Lower leg skin (tissue), 4 donors: ENCODE measurements around the gene GREM1. TPM values are rescaled to one million over a fixed set of nuclear protein-coding genes. Genes with fewer than 3 reads are reported as not detected.

Source experiments
- DNase-seq, 2 donors: peaks; one replicate each; pipeline ENCODE4 v3.0.0-alpha.2; 2019; ENCODE audit warnings: low spot score in 2 of 2
- H3K4me3 ChIP-seq: fragments of 200-600 bp; sonication (generic); 2 replicates; pipeline ENCODE4 v1.5.1; 2017; ENCODE audit warnings: mild to moderate bottlenecking, low read depth; ENCODE audit not compliant: poor library complexity, severe bottlenecking
- CTCF ChIP-seq, 3 donors: fragments of 450-650 bp; IDR thresholded peaks; one replicate each; pipeline ENCODE4 v1.5.1; 2016; ENCODE audit warnings: antibody characterized with exemption in 3 of 3, mild to moderate bottlenecking in 3 of 3, moderate library complexity in 2 of 3
- POLR2A ChIP-seq, 2 donors: fragments of 450-650 bp; IDR thresholded peaks; one replicate each; pipeline ENCODE4 v1.6.1; 2016 to 2017; ENCODE audit warnings: antibody characterized with exemption in 2 of 2, mild to moderate bottlenecking in 1 of 2, moderate library complexity in 1 of 2
- WGBS, 2 donors: methylation state at CpG; one replicate each; pipeline ENCODE4 v1.1.5; 2018; 5-methylcytosine and 5-hydroxymethylcytosine counted together
- intact Hi-C: fragments of 100-400 bp; cut with DNase I; formaldehyde crosslinking; loops from one replicate; pipeline ENCODE4 v1.15.0; 2023; ENCODE audit warnings: low total_unique reads
- total RNA-seq, 4 donors: library from RNA; depleted of rRNA; stranded (reverse); fragments of >200 nt; gene quantifications; one replicate each; pipeline ENCODE4 v1.1.0, GENCODE V29; 2016

The GREM1 gene
- total RNA-seq, 4 donors from 2014 or later, result 1.2 to 5.5 (median 2.4) TPM

- H3K4me3 ChIP-seq, result no peak overlapping the region
- intact Hi-C loops, result no loop called here
- no peak for DNase-seq
- no peak for TF ChIP-seq CTCF (IDR thresholded peaks at IDR 0.05)
- TF ChIP-seq POLR2A (IDR thresholded peaks at IDR 0.05), result no peak
Measured at GRCh38 chr15:32784581-32784980, 66.8 kb downstream of the GREM1 start.

- intact Hi-C loops, result no loop called here
- DNase-seq, result no peak
- 82 to 84% methylated on average over 7 of the region's 7 CpGs for WGBS, 2 donors
- TF ChIP-seq CTCF (IDR thresholded peaks at IDR 0.05), result no peak
- no peak for TF ChIP-seq POLR2A (IDR thresholded peaks at IDR 0.05)
- no peak overlapping the region for H3K4me3 ChIP-seq
Measured at GRCh38 chr15:32786906-32787305, 69.1 kb downstream of the GREM1 start.

GRCh38 chr15:32787949-32788348, 70.1 kb downstream of the GREM1 start:
- TF ChIP-seq POLR2A (IDR thresholded peaks at IDR 0.05) (no peak), CTCF (IDR thresholded peaks at IDR 0.05) (no peak)
- 71 to 88% methylated on average over 5 of the region's 5 CpGs for WGBS, 2 donors

GRCh38 chr15:32790352-32790999, 72.7 kb downstream of the GREM1 start:
- 94 to 95% methylated on average over 2 of the region's 2 CpGs for WGBS, 2 donors
- H3K4me3 ChIP-seq, result no peak overlapping the region
- no peak for DNase-seq
- no peak for TF ChIP-seq POLR2A (IDR thresholded peaks at IDR 0.05)
- intact Hi-C loops, result no loop called here

More at GRCh38 chr15:32787949-32788348, 70.1 kb downstream of the GREM1 start:
- no peak overlapping the region for H3K4me3 ChIP-seq
- intact Hi-C loops, result no loop called here
- DNase-seq, result no peak

- TF ChIP-seq POLR2A (IDR thresholded peaks at IDR 0.05) (no peak), CTCF (IDR thresholded peaks at IDR 0.05) (no peak)
- DNase-seq, result no peak
- 38 to 86% methylated on average over 2 of the region's 2 CpGs for WGBS, 2 donors
- no peak overlapping the region for H3K4me3 ChIP-seq
- intact Hi-C loops, result no loop called here
Measured at GRCh38 chr15:32792436-32792835, 74.6 kb downstream of the GREM1 start.

Other genes starting within 250 kb of the GREM1 start
- 10 to 100 TPM in 1 of 4 donors, 1 to 10 TPM in 3; 4.4 to 17.4 (median 5.8) TPM for gene GOLGA8N, start 124.5 kb upstream of the GREM1 start, total RNA-seq
- gene ARHGAP11A, start 102.5 kb upstream of the GREM1 start, total RNA-seq, result 1 to 10 TPM; 3.5 to 8.1 (median 4.7) TPM
- 1 to 10 TPM in 2 of 4 donors, under 1 TPM in 2; 0.61 to 1.9 (median 1.1) TPM for gene SCG5, start 76.3 kb upstream of the GREM1 start, total RNA-seq